ENCODE data around the gene QSER1. TPM values are rescaled to one million over a fixed set of nuclear protein-coding genes. Genes with fewer than 3 reads are reported as not detected.
"Not testable (repeated sequence)": the region's sequence is repeated elsewhere in the genome, so short reads cannot be mapped to it uniquely, and the experiment has no call there.

QSER1 gene
- total RNA-seq, 6 donors from 2014 or later = 17.5 to 53.0 (median 23.1) TPM

DNA sequence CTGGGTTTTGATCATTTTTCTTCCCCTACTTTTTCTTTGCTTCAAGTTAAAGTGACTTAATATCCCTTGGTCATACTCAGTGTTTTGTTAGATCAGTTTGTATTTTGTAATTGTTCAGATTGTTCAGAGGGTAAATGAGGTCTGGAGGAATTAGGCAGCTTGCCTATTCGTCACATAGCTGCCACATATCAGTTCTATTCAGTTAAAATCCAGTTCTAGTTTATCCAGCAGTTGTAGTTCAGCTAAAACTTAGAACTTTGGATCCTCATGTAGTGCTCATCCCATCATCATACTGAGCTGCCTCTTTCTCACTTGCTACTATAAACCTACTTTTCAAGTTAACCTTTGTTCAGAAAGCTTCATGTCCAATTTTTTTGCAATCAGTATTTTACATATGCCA lies 75.9 kb downstream of the QSER1 start:
- Histone ChIP-seq H3K27ac (no peak overlapping the region), H3K27me3 (no peaks in the 10 kb centered on the region), H3K36me3 (peaks cover 0 to 46% (median 5%) of the 10 kb centered on the region in 4 donors), H3K4me3 (no peak overlapping the region), H3K4me1 (no peaks in the 10 kb centered on the region), H3K9me3 (no peaks in the 10 kb centered on the region)
- ATAC-seq (ENCODE audit: low FRiP score in 2 of 2) (no peak), DNase-seq (no peak)
- TF ChIP-seq EP300 (IDR thresholded peaks at IDR 0.05) = no peak
- TF ChIP-seq, protein P1, sequence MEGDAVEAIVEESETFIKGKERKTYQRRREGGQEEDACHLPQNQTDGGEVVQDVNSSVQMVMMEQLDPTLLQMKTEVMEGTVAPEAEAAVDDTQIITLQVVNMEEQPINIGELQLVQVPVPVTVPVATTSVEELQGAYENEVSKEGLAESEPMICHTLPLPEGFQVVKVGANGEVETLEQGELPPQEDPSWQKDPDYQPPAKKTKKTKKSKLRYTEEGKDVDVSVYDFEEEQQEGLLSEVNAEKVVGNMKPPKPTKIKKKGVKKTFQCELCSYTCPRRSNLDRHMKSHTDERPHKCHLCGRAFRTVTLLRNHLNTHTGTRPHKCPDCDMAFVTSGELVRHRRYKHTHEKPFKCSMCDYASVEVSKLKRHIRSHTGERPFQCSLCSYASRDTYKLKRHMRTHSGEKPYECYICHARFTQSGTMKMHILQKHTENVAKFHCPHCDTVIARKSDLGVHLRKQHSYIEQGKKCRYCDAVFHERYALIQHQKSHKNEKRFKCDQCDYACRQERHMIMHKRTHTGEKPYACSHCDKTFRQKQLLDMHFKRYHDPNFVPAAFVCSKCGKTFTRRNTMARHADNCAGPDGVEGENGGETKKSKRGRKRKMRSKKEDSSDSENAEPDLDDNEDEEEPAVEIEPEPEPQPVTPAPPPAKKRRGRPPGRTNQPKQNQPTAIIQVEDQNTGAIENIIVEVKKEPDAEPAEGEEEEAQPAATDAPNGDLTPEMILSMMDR (IDR thresholded peaks at IDR 0.05) = no peak
- no peak for TF ChIP-seq POLR2AphosphoS5 (IDR thresholded peaks at IDR 0.05)
- no peak for TF ChIP-seq POLR2A (IDR thresholded peaks at IDR 0.05)
- 77 to 78% methylated on average over 1 of the region's 1 CpG for WGBS, 2 donors

DNA sequence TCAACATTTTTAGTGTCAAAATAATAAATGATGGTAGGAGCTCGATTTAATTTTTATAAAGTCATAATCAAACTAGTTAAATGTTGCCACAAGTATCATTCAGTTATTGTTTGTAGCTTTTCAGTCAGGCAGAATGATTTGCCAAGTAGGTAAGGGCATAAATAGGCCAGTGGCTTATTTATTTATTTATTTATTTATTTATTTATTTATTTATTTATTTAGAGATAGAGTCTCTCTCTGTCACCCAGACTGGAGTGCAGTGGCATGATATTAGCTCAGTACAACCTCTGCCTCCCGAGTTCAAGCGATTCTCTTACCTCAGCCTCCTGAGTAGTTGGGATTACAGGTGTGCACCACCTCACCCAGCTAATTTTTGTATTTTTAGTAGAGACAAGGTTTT lies 79.6 kb downstream of the QSER1 start:
- not testable (repeated sequence) for ATAC-seq (ENCODE audit: low FRiP score in 2 of 2); DNase-seq; H3K4me3 ChIP-seq; H3K9me3 ChIP-seq; H3K4me1 ChIP-seq; H3K27ac ChIP-seq; H3K27me3 ChIP-seq
- 91 to 99% methylated on average over 3 of the region's 3 CpGs for WGBS, 2 donors
- peaks cover 0 to 56% (median 6%) of the 10 kb centered on the region in 4 donors for H3K36me3 ChIP-seq

DNA sequence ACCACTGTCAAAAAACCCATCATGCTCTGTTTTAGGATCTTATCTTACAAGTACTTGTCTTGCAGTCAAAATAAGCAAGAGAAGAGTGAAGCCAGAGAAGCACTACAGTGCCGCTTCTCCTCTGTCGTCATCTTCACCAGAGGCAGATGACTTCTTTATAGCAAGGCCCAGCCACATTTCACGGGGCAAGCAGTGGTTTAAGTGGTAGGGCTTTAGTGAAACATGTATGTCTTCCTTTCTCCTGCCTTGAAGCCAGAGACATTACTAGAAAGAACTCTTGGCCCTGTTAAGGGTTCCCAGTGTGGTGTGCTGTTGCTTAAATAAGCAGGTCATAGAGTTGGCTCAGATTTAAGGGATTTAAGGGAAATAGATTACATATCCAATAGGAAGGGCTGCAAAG lies 80.2 kb downstream of the QSER1 start:
- ATAC-seq (ENCODE audit: low FRiP score in 2 of 2) (no peak), DNase-seq (no peak)
- Histone ChIP-seq H3K27ac (no peak overlapping the region), H3K27me3 (no peaks in the 10 kb centered on the region), H3K4me3 (no peak overlapping the region), H3K9me3 (no peaks in the 10 kb centered on the region), H3K36me3 (peaks cover 0 to 56% (median 6%) of the 10 kb centered on the region in 4 donors), H3K4me1 (no peaks in the 10 kb centered on the region)
- no peak for TF ChIP-seq POLR2A (IDR thresholded peaks at IDR 0.05)
- TF ChIP-seq, protein P1 (IDR thresholded peaks at IDR 0.05) = no peak
- no peak for TF ChIP-seq POLR2AphosphoS5 (IDR thresholded peaks at IDR 0.05)
- no peak for TF ChIP-seq EP300 (IDR thresholded peaks at IDR 0.05)
- 88 to 96% methylated on average over 3 of the region's 3 CpGs for WGBS, 2 donors

DNA sequence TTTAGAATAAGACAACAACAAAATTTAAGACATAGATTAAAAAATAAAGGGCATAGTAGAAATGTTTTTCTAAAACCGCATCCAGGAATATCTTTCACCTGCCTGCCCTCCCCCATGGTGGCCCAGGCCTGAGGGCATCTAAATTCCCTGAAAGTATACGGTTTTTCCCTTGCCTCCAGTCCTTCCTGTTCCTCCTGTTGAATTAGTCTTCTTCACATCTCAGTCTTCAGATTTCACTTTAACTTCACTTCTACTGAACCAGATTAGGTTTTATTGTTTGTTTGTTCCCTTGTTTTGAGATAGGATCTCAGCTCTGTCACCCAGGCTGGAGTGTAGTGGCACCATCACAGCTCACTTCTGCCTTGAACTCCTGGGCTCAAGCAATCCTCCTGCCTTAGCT lies 90.0 kb downstream of the QSER1 start:
- WGBS, 2 donors = 82 to 86% methylated on average over 2 of the region's 2 CpGs
- H3K36me3 ChIP-seq = no peaks in the 10 kb centered on the region
- no peak overlapping the region for H3K4me3 ChIP-seq
- TF ChIP-seq EP300 (IDR thresholded peaks at IDR 0.05) (no peak), POLR2A (IDR thresholded peaks at IDR 0.05) (no peak), POLR2AphosphoS5 (IDR thresholded peaks at IDR 0.05) (no peak)
- TF ChIP-seq, protein P1 (IDR thresholded peaks at IDR 0.05) = no peak
- H3K9me3 ChIP-seq = no peaks in the 10 kb centered on the region
- H3K27ac ChIP-seq = no peak overlapping the region
- no peak for ATAC-seq (ENCODE audit: low FRiP score in 2 of 2)
- H3K4me1 ChIP-seq = no peaks in the 10 kb centered on the region
- no peak for DNase-seq
- H3K27me3 ChIP-seq = no peaks in the 10 kb centered on the region

DNA sequence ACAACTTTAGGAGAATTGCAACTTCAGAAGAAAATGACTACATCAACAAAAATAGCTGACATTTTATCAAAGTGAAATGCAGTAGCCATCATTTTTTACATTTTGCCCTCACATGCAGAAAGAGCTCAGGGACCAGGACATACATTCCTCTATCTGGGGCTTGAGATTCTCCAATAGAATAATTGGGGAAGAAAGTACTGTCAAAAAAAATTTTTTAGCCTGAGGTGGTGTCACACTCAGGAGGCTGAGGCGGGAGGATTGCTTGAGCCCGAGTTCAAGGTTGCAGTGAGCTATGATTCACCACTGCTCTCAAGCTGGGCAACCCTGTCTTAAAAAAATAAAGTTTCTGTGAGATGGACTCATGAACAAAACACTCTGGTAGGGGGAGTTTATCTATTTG lies 90.9 kb downstream of the QSER1 start:
- Histone ChIP-seq H3K36me3 (no peaks in the 10 kb centered on the region), H3K27ac (no peak overlapping the region), H3K4me3 (no peak overlapping the region), H3K27me3 (no peaks in the 10 kb centered on the region), H3K4me1 (no peaks in the 10 kb centered on the region), H3K9me3 (no peaks in the 10 kb centered on the region)
- 88 to 98% methylated on average over 2 of the region's 2 CpGs for WGBS, 2 donors
- ATAC-seq (ENCODE audit: low FRiP score in 2 of 2) (no peak), DNase-seq (no peak)
- TF ChIP-seq, protein P1 (IDR thresholded peaks at IDR 0.05) = no peak
- TF ChIP-seq POLR2A (IDR thresholded peaks at IDR 0.05) (no peak), EP300 (IDR thresholded peaks at IDR 0.05) (no peak), POLR2AphosphoS5 (IDR thresholded peaks at IDR 0.05) (no peak)
